MCF 10A (cell line): Measurements from ENCODE around the gene TMEM132D. TPM values are rescaled to one million over a fixed set of nuclear protein-coding genes. Genes with fewer than 3 reads are reported as not detected.

ENCODE experiments used
- BruUV-seq: library from RNA; stranded (reverse); fragments of 400-500 nt; replicated peaks from 2 replicates; lab custom pipeline; 2021; lab: Mats Ljungman, UMichigan
- CTCF ChIA-PET: fragments of 300-600 bp; sonication (Branson Sonifier 250); formaldehyde crosslinking; extraction: SDS; loops from one replicate; lab custom pipeline; 2021; ENCODE audit warnings: antibody characterized with exemption, inconsistent platforms; lab: Yijun Ruan, JAX
- POLR2A ChIA-PET: fragments of 300-600, 350-650 bp; sonication (Branson Sonifier 250); formaldehyde crosslinking; extraction: SDS; loops from one replicate; lab custom pipeline; 2020; ENCODE audit warnings: antibody characterized with exemption, inconsistent platforms; lab: Yijun Ruan, JAX
- DNase-seq: peaks from one replicate; pipeline ENCODE4 v3.0.0-alpha.2; 2018; ENCODE audit not compliant: unreplicated experiment
- H3K27ac Mint-ChIP-seq: one replicate; pipeline ENCODE4 v1.8.0; 2022; ENCODE audit warnings: mild to moderate bottlenecking, low read depth, mixed read lengths; ENCODE audit not compliant: unreplicated experiment
- H3K27me3 Mint-ChIP-seq: one replicate; pipeline ENCODE4 v1.8.0; 2022; ENCODE audit warnings: mixed read lengths; ENCODE audit not compliant: insufficient read depth, unreplicated experiment
- H3K36me3 Mint-ChIP-seq: one replicate; pipeline ENCODE4 v1.8.0; 2022; ENCODE audit warnings: mild to moderate bottlenecking, moderate library complexity, mixed read lengths; ENCODE audit not compliant: insufficient read depth, unreplicated experiment
- H3K4me1 Mint-ChIP-seq: one replicate; pipeline ENCODE4 v1.8.0; 2022; ENCODE audit warnings: mixed read lengths; ENCODE audit not compliant: insufficient read depth, unreplicated experiment
- H3K4me3 Mint-ChIP-seq: one replicate; pipeline ENCODE4 v1.8.0; 2022; ENCODE audit warnings: mild to moderate bottlenecking, moderate library complexity, mixed read lengths; ENCODE audit not compliant: unreplicated experiment
- H3K9me3 Mint-ChIP-seq: one replicate; pipeline ENCODE4 v1.8.0; 2022; ENCODE audit warnings: mixed read lengths; ENCODE audit not compliant: unreplicated experiment
- intact Hi-C: fragments of 100-400 bp; cut with micrococcal nuclease; formaldehyde crosslinking; loops from 2 replicates; pipeline ENCODE4 v1.14.1; 2022
- total RNA-seq: library from RNA; stranded (reverse); gene quantifications from 2 replicates; pipeline ENCODE4 v1.2.3, GENCODE V29; 2022
- TF ChIP-seq, protein P1 (sequence below): fragments of 200-600 bp; IDR thresholded peaks from one replicate; pipeline ENCODE4 v1.8.0; 2022; ENCODE audit warnings: antibody characterized with exemption, mild to moderate bottlenecking; ENCODE audit not compliant: unreplicated experiment

The TMEM132D gene
- total RNA-seq, 1 experiment from 2014 or later = not detected

DNA sequence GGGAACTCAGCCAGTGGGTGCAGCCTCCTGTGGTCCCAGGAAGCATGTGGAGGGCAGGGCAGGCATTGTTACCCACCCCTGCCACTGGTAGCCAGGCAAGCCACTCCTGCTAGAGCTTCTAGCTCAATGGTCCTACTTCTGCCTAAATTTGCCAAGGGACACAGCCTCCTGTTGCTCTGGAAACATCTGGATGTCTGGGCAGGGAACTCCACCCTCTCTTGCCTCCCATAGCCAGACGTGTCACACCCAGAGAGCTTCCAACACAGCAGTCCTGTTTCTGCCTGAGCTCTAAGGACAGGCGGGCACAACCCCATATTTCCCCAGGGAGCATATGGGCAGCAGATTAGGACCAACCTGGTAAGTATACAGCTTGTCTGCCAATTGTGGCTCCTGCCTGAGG is 700.4 kb downstream of the TMEM132D start:
- DNase-seq = no peak
- Mint-ChIP-seq H3K36me3 (no peaks in the 10 kb centered on the region), H3K27ac (no peak overlapping the region), H3K9me3 (peaks cover 47% of the 10 kb centered on the region), H3K27me3 (no peaks in the 10 kb centered on the region), H3K4me3 (no peak overlapping the region), H3K4me1 (no peaks in the 10 kb centered on the region)
- TF ChIP-seq, protein P1, sequence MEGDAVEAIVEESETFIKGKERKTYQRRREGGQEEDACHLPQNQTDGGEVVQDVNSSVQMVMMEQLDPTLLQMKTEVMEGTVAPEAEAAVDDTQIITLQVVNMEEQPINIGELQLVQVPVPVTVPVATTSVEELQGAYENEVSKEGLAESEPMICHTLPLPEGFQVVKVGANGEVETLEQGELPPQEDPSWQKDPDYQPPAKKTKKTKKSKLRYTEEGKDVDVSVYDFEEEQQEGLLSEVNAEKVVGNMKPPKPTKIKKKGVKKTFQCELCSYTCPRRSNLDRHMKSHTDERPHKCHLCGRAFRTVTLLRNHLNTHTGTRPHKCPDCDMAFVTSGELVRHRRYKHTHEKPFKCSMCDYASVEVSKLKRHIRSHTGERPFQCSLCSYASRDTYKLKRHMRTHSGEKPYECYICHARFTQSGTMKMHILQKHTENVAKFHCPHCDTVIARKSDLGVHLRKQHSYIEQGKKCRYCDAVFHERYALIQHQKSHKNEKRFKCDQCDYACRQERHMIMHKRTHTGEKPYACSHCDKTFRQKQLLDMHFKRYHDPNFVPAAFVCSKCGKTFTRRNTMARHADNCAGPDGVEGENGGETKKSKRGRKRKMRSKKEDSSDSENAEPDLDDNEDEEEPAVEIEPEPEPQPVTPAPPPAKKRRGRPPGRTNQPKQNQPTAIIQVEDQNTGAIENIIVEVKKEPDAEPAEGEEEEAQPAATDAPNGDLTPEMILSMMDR = no peak
- BruUV-seq = no TSS peak
- intact Hi-C loops = no loop called here
- POLR2A ChIA-PET = no interaction called here
- CTCF ChIA-PET = interaction anchor here (0.8 kb wide), 1 partner anchor 9 kb away, joined by 3 read pairs; no protein-coding TSS in a partner anchor

DNA sequence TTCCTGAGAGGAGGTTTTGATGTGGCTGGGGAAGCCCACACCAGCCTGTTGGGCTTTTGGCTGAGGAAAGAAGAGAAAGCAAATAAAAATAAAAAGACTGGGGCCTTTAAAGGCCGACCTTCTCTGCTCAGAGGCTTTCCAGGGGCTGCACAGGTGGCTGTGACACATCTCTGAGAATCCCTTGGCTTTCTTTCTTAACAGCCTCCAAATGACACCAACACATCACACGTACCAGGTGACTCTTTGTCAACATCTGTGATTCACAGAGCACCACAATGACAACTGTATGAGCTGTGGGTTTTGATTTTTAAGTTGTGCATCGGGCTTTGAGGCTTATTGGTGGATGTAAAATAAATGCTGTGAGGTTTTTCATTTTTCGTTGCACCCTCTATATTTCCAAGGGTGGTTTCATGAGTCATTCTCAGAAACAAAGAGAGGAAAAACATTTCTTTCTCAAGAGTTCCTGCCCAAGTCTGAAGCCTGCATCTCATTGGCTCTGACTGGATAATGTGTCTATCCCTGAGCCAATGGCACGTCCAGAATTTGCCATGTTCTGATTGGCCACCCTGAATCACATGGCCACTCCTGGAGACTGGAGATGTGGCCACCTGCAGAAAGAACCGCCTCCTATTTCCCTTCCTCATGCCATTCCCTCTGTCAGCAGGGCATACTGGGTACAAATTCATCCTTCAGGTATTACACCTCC is 701.6 kb downstream of the TMEM132D start:
- POLR2A ChIA-PET = no interaction called here
- Mint-ChIP-seq H3K9me3 (peaks cover 35% of the 10 kb centered on the region), H3K4me3 (no peak overlapping the region), H3K27me3 (no peaks in the 10 kb centered on the region), H3K4me1 (no peaks in the 10 kb centered on the region), H3K27ac (no peak overlapping the region), H3K36me3 (no peaks in the 10 kb centered on the region)
- CTCF ChIA-PET = interaction anchor here (0.6 kb wide), 1 partner anchor 32 kb away, joined by 3 read pairs; no protein-coding TSS in a partner anchor
- DNase-seq = no peak
- no TSS peak for BruUV-seq
- intact Hi-C loops = no loop called here
- TF ChIP-seq, protein P1 = no peak

DNA sequence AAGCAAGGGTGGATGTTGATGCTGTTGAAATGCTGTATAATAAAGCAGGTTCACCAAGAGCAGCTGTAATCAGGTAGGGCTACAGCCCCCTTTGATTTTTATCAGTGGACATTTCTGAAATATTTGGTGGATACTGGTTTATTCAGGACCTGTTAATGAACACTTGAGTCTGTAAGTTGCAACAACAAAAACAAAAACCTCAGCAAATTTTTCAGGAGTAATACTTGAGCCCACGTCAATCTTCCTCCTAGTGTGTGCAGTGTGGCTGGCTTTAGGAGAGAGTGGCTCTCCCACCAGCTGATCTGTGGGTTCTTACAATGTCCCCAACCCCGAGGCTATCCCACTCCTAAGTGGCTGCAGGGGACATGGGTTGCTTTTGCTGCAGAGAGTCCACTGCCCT is 702.8 kb downstream of the TMEM132D start:
- H3K4me3 Mint-ChIP-seq = no peak overlapping the region
- DNase-seq = no peak
- intact Hi-C loops = no loop called here
- BruUV-seq = no TSS peak
- no peaks in the 10 kb centered on the region for H3K27me3 Mint-ChIP-seq
- ChIA-PET CTCF (no interaction called here), POLR2A (no interaction called here)
- H3K36me3 Mint-ChIP-seq = no peaks in the 10 kb centered on the region
- TF ChIP-seq, protein P1 = no peak
- no peak overlapping the region for H3K27ac Mint-ChIP-seq
- H3K9me3 Mint-ChIP-seq = peaks cover 24% of the 10 kb centered on the region
- no peaks in the 10 kb centered on the region for H3K4me1 Mint-ChIP-seq

DNA sequence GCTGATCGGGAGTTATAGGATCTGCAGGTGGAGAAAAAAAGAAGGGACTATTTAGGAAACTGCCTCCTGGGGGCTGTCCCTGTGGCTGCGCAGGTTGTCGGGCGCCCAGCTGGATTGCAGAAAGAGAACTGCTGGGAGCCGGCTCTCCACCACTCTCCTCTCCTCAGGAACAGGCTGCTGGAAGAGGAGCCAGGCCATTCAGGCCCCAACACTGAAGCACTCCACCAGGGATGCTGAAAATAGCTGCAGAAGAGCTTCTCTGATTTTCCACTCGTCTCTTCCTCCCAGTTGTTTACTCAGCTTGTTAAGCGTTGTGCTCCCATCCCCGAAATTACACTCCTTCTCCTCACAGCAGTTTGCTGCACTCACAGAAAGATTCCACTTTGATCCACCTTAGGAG is 703.2 kb downstream of the TMEM132D start:
- Mint-ChIP-seq H3K36me3 (no peaks in the 10 kb centered on the region), H3K4me3 (no peak overlapping the region), H3K27me3 (no peaks in the 10 kb centered on the region), H3K9me3 (peaks cover 20% of the 10 kb centered on the region), H3K27ac (no peak overlapping the region), H3K4me1 (no peaks in the 10 kb centered on the region)
- BruUV-seq = no TSS peak
- no peak for DNase-seq
- TF ChIP-seq, protein P1 = no peak
- ChIA-PET CTCF (no interaction called here), POLR2A (interaction anchor here (0.6 kb wide), 1 partner anchor 31 kb away, joined by 3 read pairs; no protein-coding TSS in a partner anchor)
- intact Hi-C loops = no loop called here
